HG02678 (cell line): ENCODE data around the gene LALBA.
A peak's percentile ranks its signal among the peaks of the same experiment; 100 is the strongest.
"Not testable (repeated sequence)": the region's sequence is repeated elsewhere in the genome, so short reads cannot be mapped to it uniquely, and the experiment has no call there.

Experiments
- ATAC-seq: cut with Tn5 transposase; IDR thresholded peaks from one replicate; pipeline ENCODE4 v1.9.1; 2021; ENCODE audit warnings: mild to moderate bottlenecking, moderate library complexity; ENCODE audit not compliant: unreplicated experiment

Gene LALBA

DNA sequence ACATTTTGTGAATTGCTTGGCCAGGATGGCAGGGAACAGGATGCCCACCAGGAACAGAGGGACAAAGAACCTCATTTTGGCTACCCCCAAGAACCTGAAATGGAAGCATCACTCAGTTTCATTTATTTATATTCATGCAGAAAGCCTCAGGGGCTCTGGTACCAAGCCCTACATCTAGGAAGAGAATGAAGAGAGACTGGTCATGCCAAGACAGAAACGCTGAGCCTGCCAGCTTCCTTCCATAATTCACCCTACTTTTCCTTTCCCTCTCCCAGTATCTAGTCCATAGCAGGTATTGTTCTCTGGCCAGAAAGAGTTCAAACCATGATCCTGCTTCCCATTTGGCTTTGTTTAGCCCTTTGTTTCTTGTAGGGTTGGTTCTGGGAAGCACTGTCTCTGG lies at the start of gene LALBA:
TSS of gene LALBA (minus strand) at position 101 of the 400 bp plus-strand sequence. CDS start at position 75, 26 bp downstream.
- ATAC-seq, result no peak

DNA sequence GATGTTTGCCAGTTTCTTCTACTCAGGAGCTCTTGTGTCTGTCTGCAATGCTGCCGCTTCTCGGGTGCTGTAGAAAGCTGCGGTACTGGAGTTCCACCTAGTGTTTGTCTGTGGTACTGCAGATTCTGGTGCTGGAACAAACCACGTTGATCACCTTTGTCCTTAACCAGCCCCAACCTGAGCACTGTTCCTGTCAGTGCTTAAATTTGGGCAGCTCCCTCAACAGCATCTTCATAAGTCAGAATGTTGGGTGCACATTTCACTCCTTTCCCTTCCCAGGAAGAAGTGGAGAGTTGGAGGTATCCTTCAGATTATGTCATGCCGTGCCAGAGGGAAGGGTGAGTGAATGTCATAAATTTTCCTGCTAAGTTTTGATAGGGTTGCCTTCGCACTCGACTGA lies 48.7 kb upstream of the LALBA start:
- ATAC-seq, result peak; percentile 68

DNA sequence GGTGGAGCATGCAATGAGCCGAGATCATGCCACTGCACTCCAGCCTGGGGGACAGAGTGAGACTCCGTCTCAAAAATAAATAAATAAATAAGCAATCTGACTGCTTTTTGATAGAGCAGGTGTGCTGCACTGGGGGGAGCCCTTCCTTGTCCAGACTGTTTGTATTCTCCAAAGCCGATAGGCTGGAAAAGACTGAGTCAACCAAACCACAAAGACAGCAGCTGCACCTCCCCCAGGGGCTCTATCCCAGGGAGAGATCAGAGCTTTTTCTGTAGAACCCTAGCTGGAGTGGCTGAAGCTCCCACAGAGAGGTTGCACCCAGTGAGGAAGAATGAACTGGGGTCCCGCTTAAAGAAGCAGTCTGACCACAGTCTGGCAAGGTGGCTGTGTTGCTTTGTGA lies 45.8 kb upstream of the LALBA start:
- no peak for ATAC-seq

DNA sequence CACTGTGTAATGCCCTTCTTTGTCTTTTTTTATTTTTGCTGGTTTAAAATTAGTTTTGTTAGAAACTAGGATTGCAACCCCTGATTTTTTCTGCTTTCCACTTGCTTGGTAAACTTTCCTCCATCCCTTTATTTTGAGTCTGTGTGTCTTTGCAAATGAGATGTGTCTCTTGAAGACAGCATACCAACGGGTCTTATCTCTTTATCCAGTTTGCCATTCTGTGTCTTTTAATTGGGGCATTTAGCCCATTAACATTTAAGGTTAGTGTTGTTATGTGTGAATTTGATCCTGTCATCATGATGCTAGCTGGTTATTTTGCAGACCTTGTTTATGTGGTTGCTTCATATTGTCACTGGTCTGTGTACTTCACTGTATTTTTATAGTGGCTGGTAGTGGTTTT lies 43.5 kb upstream of the LALBA start:
- ATAC-seq, result no peak

DNA sequence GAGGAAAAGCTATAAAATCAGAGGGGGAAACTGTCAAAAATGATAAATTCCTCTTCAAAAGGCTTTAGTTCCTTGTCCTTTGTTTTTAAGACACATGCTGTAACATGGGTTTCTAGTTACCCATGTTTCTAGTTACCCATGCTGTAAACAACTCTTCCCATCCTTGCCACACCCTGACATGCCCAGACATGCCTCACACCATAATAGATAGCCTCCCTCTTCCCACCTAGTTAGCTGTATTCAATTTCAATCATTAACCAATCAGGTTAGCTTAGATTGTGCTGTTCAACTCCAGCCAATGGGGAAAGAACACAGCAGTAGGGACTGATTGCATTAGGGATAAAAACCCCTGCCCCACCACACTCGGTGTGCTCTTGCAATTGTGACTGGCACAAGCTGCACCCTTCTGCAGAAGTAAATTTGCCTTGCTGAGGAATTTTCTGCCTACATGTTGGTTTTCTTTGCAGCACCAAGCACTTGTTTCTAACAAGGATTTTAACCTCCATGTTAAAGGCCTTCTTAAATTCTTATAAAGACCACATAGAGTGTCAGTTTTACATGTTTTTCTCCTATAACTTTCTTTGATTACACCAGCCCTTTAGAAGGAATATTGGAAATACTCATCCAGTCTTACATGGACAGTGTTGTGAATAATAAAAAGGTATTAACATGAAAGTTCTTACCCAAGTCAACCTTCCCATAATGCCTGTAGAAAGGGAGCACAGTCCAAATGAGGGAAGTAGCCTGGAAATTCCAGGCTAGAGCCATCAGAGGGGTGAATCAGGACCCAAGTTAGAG lies 32.5 kb upstream of the LALBA start:
- no peak for ATAC-seq

DNA sequence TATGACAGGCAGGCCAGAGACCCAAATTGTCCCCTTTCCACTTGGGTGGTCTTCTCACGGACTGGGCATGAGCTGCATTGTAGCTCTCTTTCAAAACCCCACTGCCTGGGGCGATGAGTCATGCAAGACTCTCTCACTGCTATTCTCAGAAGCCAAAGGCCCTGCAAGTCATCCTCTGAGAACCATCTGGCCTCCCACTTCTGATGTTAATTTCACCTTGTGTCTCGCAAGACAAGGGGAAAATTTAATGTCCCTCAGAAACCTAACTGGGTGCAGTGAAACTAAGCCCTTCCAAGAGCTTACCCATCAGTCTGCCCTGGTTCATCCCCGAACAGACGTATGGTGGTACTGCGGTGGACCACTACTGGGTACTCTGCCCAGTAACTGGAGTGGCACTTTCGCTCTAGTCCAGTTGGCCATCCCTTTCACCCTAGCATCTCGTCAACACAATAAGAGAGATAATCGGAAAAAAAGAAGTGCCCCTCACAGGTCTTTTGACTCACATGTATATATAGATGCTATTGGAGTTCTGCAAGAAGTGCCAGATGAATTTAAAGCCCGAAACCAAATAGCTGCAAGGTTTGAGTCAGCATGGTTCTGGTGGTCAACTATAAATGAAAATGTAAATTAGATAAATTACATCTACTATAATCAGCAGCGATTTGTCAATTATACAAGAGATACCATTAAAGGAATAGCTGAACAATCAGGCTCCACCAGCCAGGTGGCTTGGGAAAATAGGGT lies 31.3 kb upstream of the LALBA start:
- ATAC-seq, result peak; percentile 66

DNA sequence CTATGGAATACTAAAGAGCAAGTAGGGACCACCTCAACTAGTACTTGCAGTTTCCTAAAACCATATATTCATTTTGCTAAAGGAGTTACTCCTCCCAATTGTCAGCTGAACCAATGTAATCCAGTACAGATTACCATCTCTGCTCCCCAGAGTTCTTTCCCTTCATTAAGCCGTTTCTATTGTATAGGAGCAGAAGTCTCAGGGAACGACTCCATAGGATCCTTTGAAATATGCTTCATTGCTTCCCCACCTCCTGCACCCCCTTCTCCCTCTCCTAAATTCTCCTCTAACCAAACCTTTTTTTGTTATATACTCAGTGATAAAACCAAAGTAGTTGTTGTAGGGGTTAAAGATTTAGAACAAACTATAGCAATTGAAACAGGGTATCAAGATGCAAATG lies 30.7 kb upstream of the LALBA start:
- no peak for ATAC-seq

DNA sequence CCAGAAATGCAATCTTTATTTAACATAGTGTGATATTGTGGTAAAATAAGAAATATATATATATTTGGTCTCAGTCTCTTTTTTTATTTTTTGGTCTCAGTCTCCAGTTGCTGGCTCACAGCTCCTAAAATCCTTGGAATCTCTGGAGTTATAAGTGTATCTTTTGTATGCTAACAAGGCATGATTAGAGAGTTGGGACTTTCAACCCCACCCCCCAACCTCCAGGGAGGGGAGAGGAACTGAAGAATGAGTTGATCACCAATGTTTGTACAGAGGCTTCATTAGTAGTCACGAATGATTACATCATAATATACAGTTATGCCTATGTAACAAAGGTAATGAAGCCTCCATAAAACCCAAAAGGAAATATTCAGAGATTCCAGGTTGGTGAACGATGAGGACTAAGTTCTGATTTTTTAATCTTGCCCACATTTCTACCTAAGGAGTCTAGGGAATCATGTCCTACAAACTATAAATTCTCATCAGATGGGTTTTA lies 22.8 kb upstream of the LALBA start:
- ATAC-seq, result no peak

DNA sequence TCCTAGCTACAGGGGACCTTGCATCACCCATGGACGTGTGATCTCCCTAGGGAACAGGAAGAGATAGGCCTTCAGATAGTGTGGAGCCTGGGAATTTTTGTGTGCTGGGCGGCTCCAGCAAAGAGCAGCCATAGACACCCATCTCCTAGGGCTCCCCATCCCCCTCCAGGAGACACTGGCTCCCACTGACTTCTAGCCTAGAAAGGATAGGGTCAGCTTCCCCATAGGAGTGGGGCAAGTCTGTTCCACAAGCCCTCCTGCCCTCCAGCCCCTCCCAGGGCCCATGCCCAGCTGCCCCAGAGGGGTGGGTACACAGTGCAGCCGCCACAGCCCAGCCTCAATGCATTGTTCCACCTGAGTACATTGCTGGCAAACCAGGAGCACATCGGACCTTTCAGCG lies 16.5 kb upstream of the LALBA start:
- ATAC-seq, result no peak

DNA sequence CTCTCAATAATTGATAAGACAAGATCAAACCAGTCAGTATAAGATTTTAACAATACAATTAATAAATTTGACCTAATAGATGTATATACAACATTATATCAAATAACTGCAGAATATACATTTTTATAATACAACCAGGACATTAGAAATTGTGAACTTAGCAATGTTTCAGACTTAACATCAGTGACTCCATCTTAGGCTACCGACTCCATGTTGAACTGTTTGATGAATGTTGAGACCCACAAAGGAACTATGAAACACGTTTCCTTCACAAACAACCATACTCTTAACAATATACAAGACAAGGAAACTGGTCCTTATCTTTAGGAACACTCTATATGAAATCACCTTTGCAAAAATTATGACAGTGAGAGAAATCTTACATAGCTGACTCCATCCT lies 13.9 kb upstream of the LALBA start:
- no peak for ATAC-seq

DNA sequence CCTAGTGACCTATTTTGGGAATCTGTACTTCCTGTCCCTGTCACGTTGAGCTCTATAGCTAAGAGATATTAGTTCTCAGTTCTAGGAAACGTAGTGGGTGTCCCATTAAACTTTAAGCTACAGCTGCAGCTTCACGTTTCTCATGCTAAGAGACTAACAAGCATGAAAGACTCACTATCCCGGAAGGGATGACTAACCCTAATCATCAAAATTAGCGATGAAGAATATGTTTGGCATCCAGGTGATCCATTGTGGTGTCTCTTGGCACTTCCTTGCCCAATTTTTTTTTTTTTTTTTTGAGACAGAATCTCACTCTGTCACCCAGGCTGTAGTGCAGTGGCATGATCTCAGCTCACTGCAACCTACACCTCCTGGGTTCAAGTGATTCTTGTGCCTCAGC lies 11.0 kb upstream of the LALBA start:
- ATAC-seq, result no peak

DNA sequence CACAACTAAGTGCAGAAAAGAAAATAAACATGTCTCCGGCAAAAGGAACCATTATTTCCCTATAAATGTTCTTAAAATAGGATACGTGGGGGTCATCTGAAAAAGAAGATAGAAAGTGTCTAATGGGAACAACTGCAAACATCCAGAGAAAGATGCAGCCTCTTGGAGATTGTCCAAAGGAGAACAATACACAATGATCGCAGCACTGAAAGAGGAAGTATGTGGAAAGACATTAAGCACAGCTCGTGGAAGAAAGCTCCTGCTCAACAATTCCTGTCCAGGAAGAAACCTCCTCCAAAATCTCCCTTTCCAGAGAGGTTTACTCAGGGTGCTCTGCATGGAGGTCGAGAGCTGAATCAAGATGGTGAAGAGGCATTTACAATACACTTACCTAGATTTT lies 2.5 kb upstream of the LALBA start:
- no peak for ATAC-seq

DNA sequence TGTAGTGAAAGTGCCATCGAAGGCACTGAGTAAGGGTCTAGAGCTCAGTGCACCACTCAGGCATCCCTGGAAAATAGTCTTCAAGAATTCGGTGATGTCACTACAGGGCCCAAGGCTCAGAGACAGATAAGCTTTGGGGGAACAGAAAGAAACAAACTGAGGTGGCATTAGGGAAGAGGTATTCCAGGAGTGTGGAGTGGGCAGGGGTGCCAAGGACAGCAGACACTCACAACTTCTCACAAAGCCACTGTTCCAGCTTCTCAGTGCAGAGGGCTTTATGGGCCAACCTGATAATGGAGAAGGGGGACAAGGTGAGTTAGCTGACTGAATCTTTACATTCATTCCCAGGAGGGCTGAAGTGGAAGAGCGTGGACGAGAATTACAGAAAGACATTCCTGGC lies 2.1 kb downstream of the LALBA start:
- ATAC-seq, result no peak

DNA sequence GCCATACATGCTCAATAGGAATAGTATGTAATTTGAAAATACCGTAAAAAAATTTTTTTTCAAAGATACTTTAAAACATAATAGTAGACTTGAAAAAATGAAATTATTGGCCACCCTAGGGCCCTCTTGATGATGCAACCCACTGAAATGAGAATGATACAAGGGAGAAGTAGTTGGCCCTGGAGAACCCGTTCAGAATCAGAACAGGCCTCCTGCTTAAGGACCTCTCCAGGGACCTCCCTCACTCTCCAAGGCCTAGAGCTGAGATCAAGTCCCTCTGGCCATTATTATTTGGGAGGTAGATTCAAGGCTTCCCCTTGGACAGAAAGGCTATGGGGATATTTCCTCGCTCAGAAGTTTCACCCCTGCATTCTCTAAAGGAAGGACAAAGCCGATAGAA lies 11.9 kb downstream of the LALBA start:
- no peak for ATAC-seq

DNA sequence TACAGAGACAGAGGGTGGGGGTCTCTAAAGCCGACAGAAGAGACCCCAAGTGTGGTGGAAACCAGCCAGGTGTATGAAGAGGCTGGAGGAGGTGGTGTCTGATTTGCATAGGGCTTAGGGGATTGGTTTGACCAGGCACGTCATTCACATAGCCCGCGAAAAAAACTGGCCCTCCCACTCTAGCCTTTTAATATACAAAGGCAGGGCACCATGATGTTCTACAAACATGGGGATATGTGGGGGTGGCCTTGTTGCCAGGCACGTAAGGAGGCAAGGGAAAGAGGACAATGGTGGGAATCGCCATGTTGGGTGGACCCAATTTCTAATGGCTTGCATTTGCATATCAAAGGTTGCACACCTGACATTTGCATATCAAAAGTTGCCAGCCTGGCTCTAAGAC lies 13.2 kb downstream of the LALBA start:
- no peak for ATAC-seq

DNA sequence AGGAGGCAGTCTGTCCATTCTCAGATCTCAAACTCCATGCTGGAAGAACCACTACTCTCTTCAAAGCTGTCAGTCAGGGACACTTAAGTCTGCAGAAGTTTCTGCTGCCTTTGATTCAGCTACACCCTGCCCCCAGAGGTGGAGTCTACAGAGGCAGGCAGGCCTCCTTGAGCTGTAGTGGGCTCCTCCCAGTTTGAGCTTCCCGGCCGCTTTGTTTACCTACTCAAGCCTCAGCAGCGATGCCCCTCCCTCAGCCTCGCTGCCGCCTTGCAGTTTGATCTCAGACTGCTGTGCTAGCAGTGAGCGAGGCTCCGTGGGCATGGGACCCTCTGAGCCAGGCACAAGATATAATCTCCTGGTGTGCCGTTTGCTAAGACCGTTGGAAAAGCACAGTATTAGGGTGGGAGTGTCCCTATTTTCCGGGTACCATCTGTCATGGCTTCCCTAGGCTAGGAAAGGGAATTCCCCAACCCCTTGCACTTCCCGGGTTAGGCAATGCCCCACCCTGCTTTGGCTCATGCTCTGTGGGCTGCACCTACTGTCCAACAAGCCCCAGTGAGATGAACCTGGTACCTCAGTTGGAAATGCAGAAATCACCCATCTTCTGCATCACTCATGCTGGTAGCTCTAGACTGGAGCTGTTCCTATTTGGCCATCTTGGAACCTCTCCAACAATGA lies 16.0 kb downstream of the LALBA start:
- ATAC-seq, result not testable (repeated sequence)

DNA sequence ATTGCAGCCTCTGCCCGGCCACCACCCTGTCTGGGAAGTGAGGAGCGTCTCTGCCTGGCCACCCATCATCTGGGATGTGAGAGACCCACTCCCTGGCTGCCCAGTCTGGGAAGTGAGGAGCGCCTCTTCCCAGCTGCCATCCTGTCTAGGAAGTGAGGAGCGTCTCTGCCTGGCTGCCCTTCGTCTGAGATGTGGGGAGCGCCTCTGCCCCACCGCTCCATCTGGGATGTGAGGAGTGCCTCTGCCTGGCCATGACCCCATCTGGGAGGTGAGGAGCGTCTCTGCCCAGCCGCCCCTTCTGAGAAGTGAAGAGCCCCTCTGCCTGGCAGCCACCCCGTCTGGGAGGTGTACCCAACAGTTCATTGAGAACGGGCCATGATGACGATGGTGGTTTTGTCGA lies 18.2 kb downstream of the LALBA start:
- ATAC-seq, result not testable (repeated sequence)

DNA sequence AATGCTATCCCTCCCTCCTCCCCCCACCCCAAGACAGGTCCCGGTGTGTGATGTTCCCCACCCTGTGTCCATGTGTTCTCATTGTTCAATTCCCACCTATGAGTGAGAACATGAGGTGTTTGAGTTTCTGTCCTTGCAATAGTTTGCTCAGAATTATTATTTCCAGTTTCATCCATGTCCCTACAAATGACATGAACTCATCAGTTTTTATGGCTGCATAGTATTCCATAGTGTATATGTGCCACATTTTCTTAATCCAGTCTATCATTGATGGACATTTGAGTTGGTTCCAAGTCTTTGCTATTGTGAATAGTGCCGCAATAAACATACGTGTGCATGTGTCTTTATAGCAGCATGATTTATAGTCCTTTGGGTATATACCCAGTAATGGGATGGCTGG lies 22.8 kb downstream of the LALBA start:
- ATAC-seq, result not testable (repeated sequence)

DNA sequence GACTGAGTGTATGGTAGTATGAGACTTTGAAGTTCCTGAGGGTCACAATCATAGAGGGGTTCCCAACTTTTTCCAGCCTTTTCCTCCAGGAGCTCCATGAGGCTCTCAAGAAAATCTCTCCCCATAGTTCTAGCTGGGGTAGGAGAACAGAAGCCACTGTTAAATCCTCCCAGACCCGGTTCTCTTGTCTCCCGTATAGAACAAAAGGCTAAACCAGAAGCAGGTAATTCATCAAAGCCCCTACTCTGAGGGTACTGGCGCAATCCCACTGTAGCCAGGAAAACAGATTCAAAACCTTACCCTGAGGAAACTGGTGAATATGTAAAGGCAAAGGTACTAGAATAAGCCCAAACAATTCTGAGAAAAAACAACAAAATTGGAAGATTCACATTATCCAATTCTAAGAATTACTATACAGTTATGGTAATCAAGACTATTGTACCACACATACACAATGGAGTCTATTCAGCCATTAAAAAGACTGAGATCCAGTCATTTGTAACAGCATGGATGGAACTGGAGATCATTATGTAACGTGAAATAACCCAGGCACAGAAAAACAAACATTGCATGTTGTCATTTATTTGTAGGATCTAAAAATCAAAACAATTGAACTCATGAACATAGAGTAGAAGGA lies 23.9 kb downstream of the LALBA start:
- ATAC-seq, result no peak

DNA sequence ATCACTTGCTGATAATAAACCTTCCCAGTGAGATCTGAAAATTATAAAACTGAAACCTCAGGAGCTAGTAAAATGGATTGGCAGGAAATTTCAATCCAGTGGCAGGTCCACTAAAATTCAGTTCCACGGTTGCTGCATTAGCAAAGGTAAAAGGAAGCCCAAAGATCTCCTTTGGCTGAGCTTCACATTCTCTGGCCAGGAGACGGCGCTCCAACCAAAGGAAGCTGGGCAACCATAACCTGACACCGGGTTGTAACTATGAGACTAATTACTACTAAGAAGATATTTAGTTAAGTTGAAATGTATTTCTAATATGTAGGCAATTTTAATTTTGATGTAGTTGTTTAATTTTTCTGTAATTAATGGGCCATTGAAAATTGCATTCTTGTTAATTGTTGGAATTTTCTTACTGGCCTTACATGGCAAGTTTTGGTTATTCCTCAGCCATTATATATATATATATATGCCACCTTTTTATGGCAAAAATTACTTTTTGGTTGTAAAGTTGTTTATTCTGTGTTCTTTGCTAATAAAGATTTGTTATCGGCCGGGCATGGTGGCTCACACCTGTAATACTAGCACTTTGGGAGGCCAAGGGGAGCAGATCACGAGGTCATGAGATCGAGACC lies 27.4 kb downstream of the LALBA start:
- ATAC-seq, result no peak

DNA sequence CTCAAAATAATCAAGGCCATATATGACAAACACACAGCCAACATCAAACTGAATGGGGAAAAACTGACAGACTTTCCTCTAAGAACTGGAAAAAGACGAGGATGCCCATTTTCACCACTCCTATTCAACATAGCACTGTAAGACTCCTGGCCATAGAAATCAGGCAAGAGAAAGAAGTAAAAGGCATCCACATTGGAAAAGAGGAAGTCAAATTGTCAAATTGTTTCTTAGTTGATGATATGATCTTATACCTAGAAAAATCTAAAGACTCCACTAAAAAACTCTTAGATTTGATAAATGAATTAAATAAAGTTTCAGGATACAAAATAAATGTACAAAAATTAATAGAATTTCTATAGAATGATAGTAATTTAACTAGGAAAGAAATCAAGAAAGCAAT lies 33.2 kb downstream of the LALBA start:
- ATAC-seq, result no peak
